ENCODE results near the gene PRADC1.

GRCh38 chr2:73246850-73247249, 13.8 kb upstream of the PRADC1 start:
- TF ChIP-seq POLR2A (IDR thresholded peaks at IDR 0.05; ENCODE audit: low read depth, low read length) (no peak), POLR2AphosphoS5 (IDR thresholded peaks at IDR 0.05; ENCODE audit: low read depth, low read length) (no peak), TAF1 (IDR thresholded peaks at IDR 0.05; ENCODE audit: borderline replicate concordance, low read depth, low read length) (no peak)

All from GM12892 (cell line).